GM10847 (cell line): Measurements from ENCODE around the gene BMP5.

Source experiments
- POLR2A ChIP-seq: IDR thresholded peaks from 2 replicates; pipeline ENCODE4 v1.6.1; 2011; ENCODE audit not compliant: insufficient read length; ENCODE audit errors: extremely low read depth

BMP5 gene

DNA sequence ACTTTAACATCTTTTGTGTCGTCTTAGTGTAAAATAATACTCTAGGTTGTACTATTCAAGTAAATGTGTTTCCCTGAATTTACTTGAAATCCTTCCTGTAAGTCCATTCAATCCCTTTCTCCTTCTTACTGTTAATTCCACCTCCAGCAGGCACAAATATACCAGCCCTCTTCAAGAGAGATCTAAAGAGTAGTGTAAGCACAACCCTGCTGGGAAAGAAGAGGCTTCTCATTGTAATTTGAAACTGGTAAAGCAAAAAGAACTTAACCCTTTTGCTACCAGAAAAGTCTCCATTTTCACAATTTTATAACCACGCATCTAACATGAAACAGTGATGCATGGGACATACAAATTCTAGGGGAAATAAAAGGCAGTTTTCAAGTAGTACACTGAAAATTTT is at the start of gene BMP5:
BMP5 (minus strand) TSS at position 191 of the 400 bp plus-strand sequence. CDS start 725 bp downstream, outside the sequence.
- TF ChIP-seq POLR2A, result no peak

DNA sequence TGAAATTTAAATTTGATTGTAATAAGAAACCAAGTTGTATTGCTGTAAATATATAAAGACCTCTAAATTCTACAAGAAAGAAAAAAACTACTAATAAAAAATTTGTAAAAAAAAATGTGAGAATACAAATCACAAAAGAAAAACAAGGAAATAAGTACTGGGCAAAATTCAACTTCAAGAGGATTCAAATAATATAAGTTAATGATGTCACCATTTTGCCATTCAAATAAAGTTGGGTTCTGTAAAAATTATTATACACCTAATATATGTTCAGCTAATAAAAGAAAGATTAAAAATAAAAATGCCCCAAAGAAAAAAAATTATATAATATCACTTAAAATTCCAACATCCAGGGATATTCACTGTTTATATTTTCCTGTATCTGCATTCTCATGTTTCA is 47.0 kb upstream of the BMP5 start:
- no peak for TF ChIP-seq POLR2A

DNA sequence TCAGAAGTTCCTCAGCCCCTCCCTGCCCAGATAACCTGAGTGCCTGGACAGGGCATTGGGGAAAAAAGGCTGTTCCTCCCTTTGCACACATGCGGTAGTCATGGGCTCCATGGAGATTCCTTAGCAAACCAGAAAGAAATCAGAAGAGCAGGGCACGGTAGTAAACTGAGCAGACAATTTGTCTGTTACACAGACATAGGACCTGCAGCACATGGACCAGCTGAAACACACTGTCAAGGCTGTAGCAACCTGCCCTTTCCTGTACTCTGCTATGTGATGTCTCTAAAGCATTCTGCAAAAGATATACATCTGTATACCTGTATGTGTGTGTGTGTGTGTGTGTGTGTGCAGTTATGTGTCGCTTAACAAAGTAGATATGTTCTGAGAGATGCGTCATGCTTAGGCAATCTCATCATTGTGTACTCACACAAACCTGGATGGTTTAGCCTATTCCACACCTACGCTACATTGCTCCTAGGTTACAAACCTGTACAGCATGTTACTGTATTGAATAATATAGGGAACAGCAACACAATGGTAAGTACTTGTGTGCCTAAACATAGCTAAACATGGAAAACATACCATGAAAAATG is 44.4 kb upstream of the BMP5 start:
- no peak for TF ChIP-seq POLR2A

DNA sequence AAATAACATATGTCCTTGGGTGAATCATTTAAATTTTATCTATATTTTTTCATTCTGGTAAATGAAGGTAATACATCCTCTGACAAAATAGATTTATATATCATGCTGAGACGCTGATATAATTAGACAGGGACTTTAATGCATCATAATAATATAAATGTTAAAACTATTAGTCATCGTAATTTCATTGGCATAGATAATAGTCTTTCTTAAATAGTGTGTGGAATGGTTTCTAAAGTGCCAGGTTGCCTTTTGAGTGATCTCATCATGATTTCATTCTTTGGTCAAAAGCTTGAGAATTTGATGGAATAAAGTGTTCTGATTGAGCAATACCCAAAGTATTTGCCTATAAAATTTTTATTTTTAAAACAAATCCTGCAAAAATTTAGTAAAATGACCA is 43.2 kb upstream of the BMP5 start:
- TF ChIP-seq POLR2A, result no peak

DNA sequence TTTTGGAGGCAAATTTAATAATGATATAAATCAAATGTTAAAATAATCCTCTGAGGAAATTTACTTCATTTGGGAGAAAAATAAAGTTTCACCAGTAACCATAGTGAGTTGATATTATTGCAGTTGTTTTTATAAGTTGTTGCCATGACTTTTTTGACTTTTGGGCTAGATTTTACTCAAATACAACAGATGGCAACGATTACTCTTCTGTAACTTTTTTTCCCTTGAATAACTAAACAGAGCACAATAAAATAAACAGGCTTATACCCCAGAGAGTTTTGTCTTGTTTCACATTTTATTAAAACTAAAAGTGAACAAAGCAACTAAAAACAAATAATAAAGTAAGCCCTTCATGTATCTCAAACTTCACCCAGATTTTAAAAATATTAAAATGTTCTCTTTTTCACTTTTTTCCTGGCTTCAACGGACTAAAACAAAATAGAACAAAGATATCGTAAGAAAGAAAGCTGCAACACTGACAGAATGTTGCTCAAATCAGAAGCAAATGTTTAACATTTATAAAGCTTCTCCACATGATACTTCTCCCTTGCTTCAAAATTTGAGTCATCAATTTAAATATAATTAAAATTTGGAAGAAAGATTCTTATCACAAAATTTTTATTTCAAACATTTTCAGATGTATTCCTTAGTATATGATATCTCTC is 42.5 kb upstream of the BMP5 start:
- no peak for TF ChIP-seq POLR2A

DNA sequence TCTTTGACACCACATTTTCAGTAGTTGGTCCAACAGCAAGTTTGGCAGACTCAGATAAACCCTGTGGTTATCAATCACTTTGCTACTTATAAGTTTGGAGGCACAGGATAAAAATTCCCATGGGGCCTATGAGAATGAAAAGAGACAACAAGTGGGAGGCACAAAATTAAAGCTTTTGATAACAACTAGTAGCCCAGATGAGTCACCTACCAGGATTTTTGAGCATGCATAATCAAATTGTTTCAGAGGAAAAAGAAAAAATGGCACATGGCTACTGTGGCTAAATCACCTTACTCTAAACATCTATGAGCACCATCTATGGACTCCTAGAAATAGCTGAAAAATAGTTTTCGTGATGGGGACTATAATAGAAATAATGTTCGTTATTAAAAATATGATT is 40.8 kb upstream of the BMP5 start:
- TF ChIP-seq POLR2A, result no peak

DNA sequence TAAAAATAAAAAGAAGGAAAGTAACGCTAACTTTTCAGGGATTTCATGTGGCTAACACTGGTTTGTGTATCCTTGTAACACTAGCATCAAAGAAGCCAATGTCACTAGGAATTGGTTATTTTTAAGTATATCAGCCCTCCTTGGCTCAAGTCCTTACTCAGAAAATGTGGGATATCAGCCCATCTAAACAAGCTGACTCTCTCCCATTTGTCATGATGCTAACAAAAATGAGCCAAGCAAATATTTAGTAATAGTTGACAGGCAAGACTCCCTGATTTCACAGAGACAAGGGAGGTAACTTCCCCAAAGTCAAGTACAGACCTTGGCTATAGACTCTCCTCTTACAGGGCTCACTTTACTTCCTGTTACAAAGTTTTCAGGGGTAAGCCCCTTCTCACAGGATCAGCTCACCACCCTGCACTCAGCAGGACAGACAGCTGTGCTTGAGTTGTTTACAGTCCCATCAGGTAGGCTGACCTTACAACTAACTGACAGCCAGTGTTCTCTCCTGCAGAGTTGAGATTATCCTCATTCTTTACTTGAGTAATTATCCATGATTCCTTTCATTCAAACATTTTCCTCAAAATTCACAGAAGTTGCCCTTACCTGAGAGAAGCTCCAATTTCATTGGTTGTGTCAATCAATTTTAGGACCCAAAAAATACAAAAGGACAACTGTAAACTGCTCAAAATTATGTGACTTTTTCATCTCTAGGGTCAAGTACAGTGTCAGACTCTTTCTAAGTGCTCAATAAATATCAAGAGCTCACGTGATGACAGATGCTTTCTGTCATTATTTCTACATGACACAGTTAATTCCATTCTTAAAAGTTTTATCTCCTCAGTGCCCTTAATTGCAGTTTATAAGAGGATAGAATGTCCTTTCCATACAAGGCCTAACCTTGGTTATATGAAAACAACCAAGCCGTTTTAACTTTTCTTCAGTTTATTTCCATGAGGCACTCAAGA is 38.1 kb upstream of the BMP5 start:
- TF ChIP-seq POLR2A, result no peak

DNA sequence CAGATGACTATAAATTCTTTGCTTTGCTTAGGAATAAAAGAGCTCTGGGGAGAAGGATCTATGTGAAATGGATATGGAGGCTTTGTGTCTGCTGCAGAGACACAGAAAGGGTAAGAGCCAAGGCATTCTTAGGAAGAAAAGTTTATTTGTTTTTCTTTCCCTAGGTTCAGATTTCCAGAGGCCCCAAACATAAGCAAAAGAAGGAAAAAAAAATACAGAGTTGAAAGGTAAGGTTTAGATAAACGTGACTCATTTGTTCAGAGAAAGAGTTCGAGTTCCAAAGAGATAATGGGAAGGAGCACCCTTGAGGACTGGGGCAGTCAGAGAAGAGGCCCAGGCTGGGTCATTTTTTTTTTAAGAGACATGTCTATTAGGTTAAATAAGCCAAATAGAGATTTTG is 27.4 kb upstream of the BMP5 start:
- TF ChIP-seq POLR2A, result no peak

DNA sequence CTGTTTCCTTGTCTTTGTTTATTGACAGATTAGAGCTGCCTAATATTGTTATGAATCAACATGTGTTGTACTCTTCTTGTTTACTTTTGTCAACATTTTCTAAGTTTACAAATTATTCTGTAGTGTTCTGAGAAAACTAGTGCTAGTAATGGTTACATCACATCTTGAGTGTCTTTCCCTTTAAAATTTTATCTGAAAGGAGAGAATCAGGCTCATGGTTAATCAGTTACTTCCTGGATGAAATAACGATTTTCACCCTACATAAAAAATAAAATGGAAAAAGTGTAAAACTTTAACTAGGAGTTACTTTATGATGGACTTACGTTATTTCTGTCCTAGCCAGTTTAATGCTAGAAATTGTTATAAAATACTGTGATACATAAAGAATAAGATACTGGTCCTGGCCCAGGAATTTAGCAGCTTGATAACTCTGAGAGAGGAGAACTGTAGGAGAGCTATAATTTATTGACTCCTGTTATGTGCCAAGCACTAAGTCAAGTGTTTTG is 26.4 kb upstream of the BMP5 start:
- TF ChIP-seq POLR2A, result no peak

DNA sequence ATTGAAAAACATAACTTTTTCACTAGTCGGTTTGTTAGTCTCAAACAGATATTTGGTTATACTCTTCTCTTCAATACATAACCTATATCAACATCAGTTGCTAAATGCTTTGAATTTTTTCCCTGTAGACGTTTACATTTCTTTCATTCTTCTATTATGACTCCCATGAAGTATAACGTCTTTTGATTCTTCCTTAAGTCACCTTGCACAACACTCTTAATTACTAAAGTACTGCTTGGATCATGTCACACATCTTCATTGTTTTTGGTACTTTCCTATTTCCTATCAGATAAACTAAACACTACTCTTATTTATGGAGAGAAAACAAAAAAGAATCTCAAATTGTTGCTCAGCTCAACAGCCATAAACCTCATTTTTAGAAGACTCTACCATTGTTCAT is 23.0 kb upstream of the BMP5 start:
- TF ChIP-seq POLR2A, result no peak

DNA sequence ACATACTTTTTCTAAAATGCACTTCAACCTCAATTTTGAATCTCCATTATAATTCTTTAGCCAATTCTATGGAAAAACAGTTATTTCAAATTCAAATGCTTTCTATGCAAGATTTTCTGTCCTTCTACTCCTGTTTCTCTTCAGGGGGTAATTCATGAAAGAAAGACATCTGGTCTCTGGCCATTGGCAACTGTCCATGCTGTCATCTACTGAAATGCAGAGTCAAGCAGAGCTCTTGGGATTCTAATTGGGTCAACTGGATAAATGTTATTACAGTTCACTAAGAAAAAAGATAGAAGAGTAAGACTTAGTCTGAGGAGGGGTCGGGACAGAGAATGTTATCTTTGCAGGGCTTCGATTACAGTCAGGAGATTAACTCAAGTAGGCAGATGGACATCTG is 22.0 kb upstream of the BMP5 start:
- TF ChIP-seq POLR2A, result no peak

DNA sequence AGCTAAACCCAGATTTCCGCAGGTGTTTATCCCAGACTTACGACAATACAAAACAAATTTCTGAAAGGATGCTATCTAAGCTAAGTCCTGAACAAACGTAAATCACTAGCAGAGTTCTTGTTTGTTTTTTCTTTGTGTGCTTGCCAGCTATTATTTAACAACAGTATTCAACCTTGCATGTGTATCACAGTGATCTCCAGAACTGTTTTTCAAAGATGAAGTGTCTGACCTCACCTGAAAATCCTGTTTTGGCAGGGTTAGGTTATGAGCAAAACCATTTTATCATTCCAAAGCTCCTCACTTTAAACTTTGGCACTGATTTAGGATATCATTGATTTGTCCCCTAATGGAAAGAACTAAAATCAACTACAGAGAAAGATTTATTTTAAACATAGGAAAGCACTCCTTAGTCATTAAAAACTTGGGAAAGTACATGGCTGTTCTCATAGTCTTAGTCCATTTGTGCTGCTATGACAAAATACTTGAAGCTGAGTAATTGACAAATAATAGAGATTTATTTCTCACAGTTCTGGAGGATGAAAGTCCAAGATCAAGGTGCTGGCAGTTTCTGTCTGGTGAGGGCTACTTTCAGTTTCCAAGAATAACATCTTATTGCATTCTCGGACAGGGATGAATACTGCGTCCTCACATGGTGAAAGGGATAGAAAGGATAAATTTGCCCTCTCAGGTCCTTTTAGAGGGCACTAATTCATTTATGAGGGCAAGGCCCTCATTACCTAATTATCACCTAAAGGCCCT is 20.8 kb upstream of the BMP5 start:
- no peak for TF ChIP-seq POLR2A

DNA sequence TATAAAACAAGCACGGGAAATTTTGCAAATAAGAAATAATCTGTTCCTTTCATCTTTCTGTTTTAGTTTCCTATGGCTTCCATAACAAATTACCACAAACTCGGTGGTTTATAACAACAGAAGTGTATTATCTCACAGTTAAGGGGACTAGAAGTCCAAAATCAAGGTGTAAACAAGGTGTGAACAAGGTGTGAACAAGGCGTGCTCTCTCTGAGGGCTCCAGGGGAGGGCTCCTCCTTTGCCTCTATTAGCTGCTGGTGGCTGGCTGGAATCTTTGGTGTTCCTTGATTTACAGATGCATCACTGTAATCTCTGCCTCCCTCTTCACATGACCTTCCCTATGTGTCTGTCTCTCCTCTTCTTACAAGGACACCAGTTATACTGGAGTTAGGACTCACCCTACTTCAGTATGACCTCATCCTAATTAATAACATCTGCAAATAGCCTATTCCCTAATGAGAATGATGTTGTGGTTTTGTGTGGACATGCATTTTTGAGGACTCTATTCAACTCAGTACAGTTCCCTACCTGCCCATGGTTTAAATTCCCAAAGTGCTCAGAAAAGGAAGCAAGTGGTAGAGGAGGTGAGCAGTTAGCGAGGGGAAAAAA is 17.5 kb upstream of the BMP5 start:
- TF ChIP-seq POLR2A, result no peak

DNA sequence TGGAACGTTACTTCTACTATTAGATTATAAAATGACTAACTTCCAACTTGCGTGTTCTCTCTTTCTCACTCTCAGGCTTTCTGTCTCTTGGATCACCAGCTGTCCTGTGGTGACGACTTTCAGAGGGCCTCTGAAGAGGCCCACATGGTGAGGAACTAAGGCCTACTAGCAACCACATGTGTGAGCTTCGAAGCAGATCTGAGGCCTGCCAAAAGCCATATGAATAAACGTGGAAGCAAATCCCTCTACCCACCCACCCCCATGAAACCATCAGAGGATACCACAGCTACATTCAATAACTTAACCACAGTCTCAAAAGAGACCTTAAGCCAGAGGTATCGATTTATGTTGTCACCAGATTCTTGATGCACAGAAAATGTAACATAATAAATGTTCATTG is 13.5 kb upstream of the BMP5 start:
- TF ChIP-seq POLR2A, result no peak
